Osteocyte (in vitro differentiated cells): Measurements from ENCODE around the gene PLEKHG3. TPM values are rescaled to one million over a fixed set of nuclear protein-coding genes. Genes with fewer than 3 reads are reported as not detected.

Experiments used
- DNase-seq: peaks from one replicate; pipeline ENCODE4 v3.0.0; 2021; ENCODE audit warnings: mixed read lengths; ENCODE audit not compliant: unreplicated experiment; ENCODE audit errors: extremely low spot score
- H3K27ac Mint-ChIP-seq: one replicate; pipeline ENCODE4 v1.8.0; 2021; ENCODE audit warnings: mild to moderate bottlenecking, mixed read lengths; ENCODE audit not compliant: unreplicated experiment
- H3K27me3 Mint-ChIP-seq: one replicate; pipeline ENCODE4 v1.8.0; 2021; ENCODE audit warnings: mixed read lengths; ENCODE audit not compliant: unreplicated experiment
- H3K36me3 Mint-ChIP-seq: one replicate; pipeline ENCODE4 v1.8.0; 2021; ENCODE audit warnings: mixed read lengths; ENCODE audit not compliant: unreplicated experiment
- H3K4me1 Mint-ChIP-seq: one replicate; pipeline ENCODE4 v1.8.0; 2021; ENCODE audit warnings: mixed read lengths; ENCODE audit not compliant: unreplicated experiment
- H3K4me3 Mint-ChIP-seq: one replicate; pipeline ENCODE4 v1.8.0; 2021; ENCODE audit warnings: mild to moderate bottlenecking, moderate library complexity, mixed read lengths; ENCODE audit not compliant: unreplicated experiment
- H3K9me3 Mint-ChIP-seq: one replicate; pipeline ENCODE4 v1.8.0; 2021; ENCODE audit warnings: mixed read lengths; ENCODE audit not compliant: unreplicated experiment
- total RNA-seq: library from RNA; stranded (reverse); gene quantifications from 2 replicates; pipeline ENCODE4 v1.2.1, GENCODE V29; 2021
- TF ChIP-seq, protein P1 (sequence below): fragments of 200-600 bp; sonication (generic); IDR thresholded peaks from 2 replicates; pipeline ENCODE4 v1.5.0; 2021; ENCODE audit warnings: antibody characterized with exemption, mild to moderate bottlenecking, moderate library complexity

Gene PLEKHG3
- total RNA-seq, 1 donor from 2014 or later = 96.3 TPM

- H3K27ac Mint-ChIP-seq = peak overlapping the region; percentile 81
Observed at GRCh38 chr14:64706593-64707193, 2.5 kb downstream of the PLEKHG3 start.

DNA sequence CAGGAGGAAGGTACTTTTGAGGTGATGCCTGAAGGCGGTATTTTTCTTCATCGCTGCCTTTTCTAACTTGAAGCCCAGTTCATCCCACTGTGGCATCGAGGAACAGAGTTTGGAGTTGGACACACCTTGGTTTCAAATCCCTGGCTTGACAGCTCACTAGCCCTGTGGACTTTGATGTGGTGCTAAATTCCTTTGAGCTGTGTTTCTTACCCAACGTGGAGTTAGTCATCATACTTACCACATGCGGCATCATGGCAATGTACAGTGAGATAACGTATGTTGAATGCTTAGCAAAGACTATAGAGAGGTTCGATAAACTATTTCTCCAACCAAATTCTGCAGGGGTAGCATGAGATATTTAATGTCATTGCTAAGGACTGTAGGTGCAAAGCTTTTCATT is 3.4 kb downstream of the PLEKHG3 start:
- TF ChIP-seq, protein P1, sequence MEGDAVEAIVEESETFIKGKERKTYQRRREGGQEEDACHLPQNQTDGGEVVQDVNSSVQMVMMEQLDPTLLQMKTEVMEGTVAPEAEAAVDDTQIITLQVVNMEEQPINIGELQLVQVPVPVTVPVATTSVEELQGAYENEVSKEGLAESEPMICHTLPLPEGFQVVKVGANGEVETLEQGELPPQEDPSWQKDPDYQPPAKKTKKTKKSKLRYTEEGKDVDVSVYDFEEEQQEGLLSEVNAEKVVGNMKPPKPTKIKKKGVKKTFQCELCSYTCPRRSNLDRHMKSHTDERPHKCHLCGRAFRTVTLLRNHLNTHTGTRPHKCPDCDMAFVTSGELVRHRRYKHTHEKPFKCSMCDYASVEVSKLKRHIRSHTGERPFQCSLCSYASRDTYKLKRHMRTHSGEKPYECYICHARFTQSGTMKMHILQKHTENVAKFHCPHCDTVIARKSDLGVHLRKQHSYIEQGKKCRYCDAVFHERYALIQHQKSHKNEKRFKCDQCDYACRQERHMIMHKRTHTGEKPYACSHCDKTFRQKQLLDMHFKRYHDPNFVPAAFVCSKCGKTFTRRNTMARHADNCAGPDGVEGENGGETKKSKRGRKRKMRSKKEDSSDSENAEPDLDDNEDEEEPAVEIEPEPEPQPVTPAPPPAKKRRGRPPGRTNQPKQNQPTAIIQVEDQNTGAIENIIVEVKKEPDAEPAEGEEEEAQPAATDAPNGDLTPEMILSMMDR = no peak
- H3K36me3 Mint-ChIP-seq = peaks cover 12% of the 10 kb centered on the region
- no peak for DNase-seq
- H3K4me1 Mint-ChIP-seq = peaks cover 70% of the 10 kb centered on the region
- no peak overlapping the region for H3K4me3 Mint-ChIP-seq
- H3K9me3 Mint-ChIP-seq = peaks cover 7% of the 10 kb centered on the region
- peak overlapping the region; percentile 81 for H3K27ac Mint-ChIP-seq
- H3K27me3 Mint-ChIP-seq = no peaks in the 10 kb centered on the region

More at GRCh38 chr14:64706593-64707193, 2.5 kb downstream of the PLEKHG3 start:
- Mint-ChIP-seq H3K9me3 (no peaks in the 10 kb centered on the region), H3K4me1 (peaks cover 66% of the 10 kb centered on the region), H3K4me3 (peak overlapping the region; percentile 84), H3K27me3 (no peaks in the 10 kb centered on the region), H3K36me3 (peaks cover 6% of the 10 kb centered on the region)
- TF ChIP-seq, protein P1 = no peak
- no peak for DNase-seq

GRCh38 chr14:64708148-64709004 is 4.2 kb downstream of the PLEKHG3 start:
- Mint-ChIP-seq H3K4me3 (peak overlapping the region; percentile 53), H3K36me3 (peaks cover 18% of the 10 kb centered on the region), H3K27me3 (no peaks in the 10 kb centered on the region), H3K27ac (peak overlapping the region; percentile 81), H3K9me3 (peaks cover 14% of the 10 kb centered on the region), H3K4me1 (peaks cover 63% of the 10 kb centered on the region)
- DNase-seq = no peak
- TF ChIP-seq, protein P1 = no peak

- peak overlapping the region; percentile 81 for H3K27ac Mint-ChIP-seq
Observed at GRCh38 chr14:64709126-64709525, 4.9 kb downstream of the PLEKHG3 start.

More at GRCh38 chr14:64709126-64709525, 4.9 kb downstream of the PLEKHG3 start:
- Mint-ChIP-seq H3K27me3 (no peaks in the 10 kb centered on the region), H3K36me3 (peaks cover 25% of the 10 kb centered on the region), H3K9me3 (peaks cover 22% of the 10 kb centered on the region), H3K4me3 (peak overlapping the region; percentile 53), H3K4me1 (peaks cover 57% of the 10 kb centered on the region)
- TF ChIP-seq, protein P1 = no peak
- DNase-seq = no peak
